Ureter (tissue), 1 donor: ENCODE results near the gene LOXL1. TPM values are rescaled to one million over a fixed set of nuclear protein-coding genes. Genes with fewer than 3 reads are reported as not detected.
"Not testable (repeated sequence)": the region's sequence is repeated elsewhere in the genome, so short reads cannot be mapped to it uniquely, and the experiment has no call there.

Experiments used
- DNase-seq: peaks from one replicate; pipeline ENCODE4 v3.0.0-alpha.2; 2020; ENCODE audit warnings: low spot score
- total RNA-seq: library from RNA; stranded (reverse); gene quantifications from one replicate; pipeline ENCODE4 v1.2.4, GENCODE V29; 2023
- donor health status: DM: yes; HTN: yes; CAD: no.

The LOXL1 gene
- total RNA-seq, 1 donor from 2014 or later = 30.9 TPM

GRCh38 chr15:73952171-73952912 is 26.1 kb downstream of the LOXL1 start:
- no peak for DNase-seq

- DNase-seq = no peak
These were observed 26.9 kb downstream of the LOXL1 start for GRCh38 chr15:73952913-73953750.

- DNase-seq = no peak
These were observed 28.2 kb downstream of the LOXL1 start for GRCh38 chr15:73954188-73955145.

GRCh38 chr15:73955326-73955725 is 29.1 kb downstream of the LOXL1 start:
- no peak for DNase-seq

- DNase-seq = no peak
These were observed 29.8 kb downstream of the LOXL1 start for GRCh38 chr15:73955861-73956742.

- no peak for DNase-seq
These were observed 30.5 kb downstream of the LOXL1 start for GRCh38 chr15:73956743-73957135.

- DNase-seq = no peak
These were observed 31.0 kb downstream of the LOXL1 start for GRCh38 chr15:73957276-73957675.

GRCh38 chr15:73957785-73958184 is 31.5 kb downstream of the LOXL1 start:
- no peak for DNase-seq

GRCh38 chr15:73959012-73959581 is 32.8 kb downstream of the LOXL1 start:
- DNase-seq = no peak

GRCh38 chr15:73959801-73960200 is 33.5 kb downstream of the LOXL1 start:
- no peak for DNase-seq

- DNase-seq = not testable (repeated sequence)
These were observed 34.3 kb downstream of the LOXL1 start for GRCh38 chr15:73960472-73961070.

GRCh38 chr15:73962433-73962832 is 36.2 kb downstream of the LOXL1 start:
- DNase-seq = no peak

- DNase-seq = peak; percentile 82
These were observed 38.5 kb downstream of the LOXL1 start for GRCh38 chr15:73964736-73965093.

GRCh38 chr15:73965094-73965757 is 39.0 kb downstream of the LOXL1 start:
- DNase-seq = no peak

GRCh38 chr15:73965758-73966113 is 39.5 kb downstream of the LOXL1 start:
- no peak for DNase-seq

- DNase-seq = no peak
These were observed 42.2 kb downstream of the LOXL1 start for GRCh38 chr15:73968461-73968860.

- no peak for DNase-seq
These were observed 43.0 kb downstream of the LOXL1 start for GRCh38 chr15:73969151-73969759.

GRCh38 chr15:73972984-73973682 is 46.9 kb downstream of the LOXL1 start:
- peak; percentile 87 for DNase-seq
